ENCODE results near the gene MARCO. TPM values are rescaled to one million over a fixed set of nuclear protein-coding genes. Genes with fewer than 3 reads are reported as not detected.
"Not testable (repeated sequence)": the region's sequence is repeated elsewhere in the genome, so short reads cannot be mapped to it uniquely, and the experiment has no call there.

MARCO gene
- polyA plus RNA-seq, 1 donor, result 1.4 TPM

- no peak for DNase-seq
Measured at GRCh38 chr2:119005051-119005450, 63.1 kb downstream of the MARCO start.

- DNase-seq, result no peak
Measured at GRCh38 chr2:119005555-119005954, 63.6 kb downstream of the MARCO start.

- DNase-seq, result no peak
Measured at GRCh38 chr2:119006441-119006840, 64.4 kb downstream of the MARCO start.

GRCh38 chr2:119008108-119008507 is 66.1 kb downstream of the MARCO start:
- no peak for DNase-seq

- DNase-seq, result no peak
Measured at GRCh38 chr2:119009110-119009509, 67.1 kb downstream of the MARCO start.

GRCh38 chr2:119010336-119010735 is 68.3 kb downstream of the MARCO start:
- no peak for DNase-seq

GRCh38 chr2:119011162-119011909 is 69.3 kb downstream of the MARCO start:
- peak; percentile 32 for DNase-seq

GRCh38 chr2:119011910-119012209 is 69.9 kb downstream of the MARCO start:
- DNase-seq, result no peak

GRCh38 chr2:119012345-119013301 is 70.6 kb downstream of the MARCO start:
- DNase-seq, result no peak

GRCh38 chr2:119013671-119014070 is 71.7 kb downstream of the MARCO start:
- no peak for DNase-seq

- no peak for DNase-seq
Measured at GRCh38 chr2:119015845-119016244, 73.9 kb downstream of the MARCO start.

GRCh38 chr2:119019521-119019920 is 77.5 kb downstream of the MARCO start:
- DNase-seq, result no peak

GRCh38 chr2:119022678-119023077 is 80.7 kb downstream of the MARCO start:
- no peak for DNase-seq

GRCh38 chr2:119023534-119023933 is 81.5 kb downstream of the MARCO start:
- DNase-seq, result no peak

- no peak for DNase-seq
Measured at GRCh38 chr2:119024152-119024551, 82.2 kb downstream of the MARCO start.

GRCh38 chr2:119024568-119024967 is 82.6 kb downstream of the MARCO start:
- DNase-seq, result no peak

- no peak for DNase-seq
Measured at GRCh38 chr2:119025013-119025412, 83.0 kb downstream of the MARCO start.

GRCh38 chr2:119025762-119026351 is 83.9 kb downstream of the MARCO start:
- DNase-seq, result no peak

GRCh38 chr2:119026890-119027289 is 84.9 kb downstream of the MARCO start:
- no peak for DNase-seq

GRCh38 chr2:119028327-119029174 is 86.6 kb downstream of the MARCO start:
- no peak for DNase-seq

- no peak for DNase-seq
Measured at GRCh38 chr2:119029297-119029696, 87.3 kb downstream of the MARCO start.

- DNase-seq, result not testable (repeated sequence)
Measured at GRCh38 chr2:119037922-119038321, 95.9 kb downstream of the MARCO start.
